RWPE2 (cell line): ENCODE measurements around the gene ADIG.

Experiments
- ATAC-seq: fragments of 200-7000 bp; cut with Tn5 transposase; 3 replicates; pipeline ENCODE4 v1.9.1; 2021; ENCODE audit warnings: low read depth
- DNase-seq: peaks from one replicate; pipeline ENCODE4 v3.0.0-alpha.2; 2020; ENCODE audit warnings: low spot score
- H3K27ac ChIP-seq: fragments of 450-650 bp; 2 replicates; pipeline ENCODE4 v1.5.1; 2017; ENCODE audit warnings: mild to moderate bottlenecking; ENCODE audit not compliant: poor library complexity, severe bottlenecking
- H3K27me3 ChIP-seq: fragments of 250-450 bp; sonication (Bioruptor Pico); 2 replicates; pipeline ENCODE4 v1.5.1; 2021; ENCODE audit warnings: mild to moderate bottlenecking, moderate library complexity; ENCODE audit not compliant: insufficient read depth, poor library complexity, severe bottlenecking
- H3K36me3 ChIP-seq: fragments of 250-450 bp; sonication (Bioruptor Pico); 2 replicates; pipeline ENCODE4 v1.5.1; 2020; ENCODE audit warnings: low read depth, mild to moderate bottlenecking, moderate library complexity
- H3K4me1 ChIP-seq: fragments of 250-450 bp; sonication (Bioruptor Pico); 2 replicates; pipeline ENCODE4 v1.5.1; 2021; ENCODE audit warnings: mild to moderate bottlenecking, moderate library complexity; ENCODE audit not compliant: insufficient read depth, poor library complexity, severe bottlenecking
- H3K4me3 ChIP-seq: fragments of 250-450 bp; sonication (Bioruptor Pico); 2 replicates; pipeline ENCODE4 v1.5.1; 2021; ENCODE audit warnings: mild to moderate bottlenecking, moderate library complexity; ENCODE audit not compliant: severe bottlenecking
- H3K9me3 ChIP-seq: fragments of 250-450 bp; sonication (Bioruptor Pico); 2 replicates; pipeline ENCODE4 v1.5.1; 2021; ENCODE audit warnings: mild to moderate bottlenecking, moderate library complexity; ENCODE audit not compliant: severe bottlenecking
- TF ChIP-seq, protein P1 (sequence below): fragments of 450-650 bp; IDR thresholded peaks from one replicate; pipeline ENCODE4 v1.5.1; 2017; ENCODE audit warnings: mild to moderate bottlenecking, moderate library complexity; ENCODE audit not compliant: poor library complexity, severe bottlenecking

ADIG gene

DNA sequence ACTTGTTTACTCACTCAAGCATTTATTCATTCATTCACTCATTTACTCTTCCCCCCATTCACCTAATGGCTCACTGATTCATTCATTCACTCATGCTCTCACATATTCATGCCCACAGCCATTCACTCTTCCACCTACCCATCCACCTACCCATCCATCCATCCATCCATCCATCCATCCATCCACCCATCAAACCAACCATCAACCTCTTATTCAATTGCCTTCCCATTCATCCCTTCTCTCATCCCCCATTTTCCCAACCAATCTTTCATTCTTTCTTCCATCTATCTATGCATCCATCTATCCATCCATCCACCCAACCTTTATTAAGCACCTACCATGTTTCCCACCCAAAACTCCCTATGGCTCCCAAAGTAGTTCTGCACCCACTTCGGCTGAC lies 19.1 kb downstream of the ADIG start:
- Histone ChIP-seq H3K4me3 (no peak overlapping the region), H3K9me3 (no peaks in the 10 kb centered on the region), H3K36me3 (no peaks in the 10 kb centered on the region), H3K27ac (no peak overlapping the region), H3K27me3 (no peaks in the 10 kb centered on the region), H3K4me1 (peaks cover 42% of the 10 kb centered on the region)
- TF ChIP-seq, protein P1, sequence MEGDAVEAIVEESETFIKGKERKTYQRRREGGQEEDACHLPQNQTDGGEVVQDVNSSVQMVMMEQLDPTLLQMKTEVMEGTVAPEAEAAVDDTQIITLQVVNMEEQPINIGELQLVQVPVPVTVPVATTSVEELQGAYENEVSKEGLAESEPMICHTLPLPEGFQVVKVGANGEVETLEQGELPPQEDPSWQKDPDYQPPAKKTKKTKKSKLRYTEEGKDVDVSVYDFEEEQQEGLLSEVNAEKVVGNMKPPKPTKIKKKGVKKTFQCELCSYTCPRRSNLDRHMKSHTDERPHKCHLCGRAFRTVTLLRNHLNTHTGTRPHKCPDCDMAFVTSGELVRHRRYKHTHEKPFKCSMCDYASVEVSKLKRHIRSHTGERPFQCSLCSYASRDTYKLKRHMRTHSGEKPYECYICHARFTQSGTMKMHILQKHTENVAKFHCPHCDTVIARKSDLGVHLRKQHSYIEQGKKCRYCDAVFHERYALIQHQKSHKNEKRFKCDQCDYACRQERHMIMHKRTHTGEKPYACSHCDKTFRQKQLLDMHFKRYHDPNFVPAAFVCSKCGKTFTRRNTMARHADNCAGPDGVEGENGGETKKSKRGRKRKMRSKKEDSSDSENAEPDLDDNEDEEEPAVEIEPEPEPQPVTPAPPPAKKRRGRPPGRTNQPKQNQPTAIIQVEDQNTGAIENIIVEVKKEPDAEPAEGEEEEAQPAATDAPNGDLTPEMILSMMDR, result no peak
- ATAC-seq (no peak), DNase-seq (no peak)

DNA sequence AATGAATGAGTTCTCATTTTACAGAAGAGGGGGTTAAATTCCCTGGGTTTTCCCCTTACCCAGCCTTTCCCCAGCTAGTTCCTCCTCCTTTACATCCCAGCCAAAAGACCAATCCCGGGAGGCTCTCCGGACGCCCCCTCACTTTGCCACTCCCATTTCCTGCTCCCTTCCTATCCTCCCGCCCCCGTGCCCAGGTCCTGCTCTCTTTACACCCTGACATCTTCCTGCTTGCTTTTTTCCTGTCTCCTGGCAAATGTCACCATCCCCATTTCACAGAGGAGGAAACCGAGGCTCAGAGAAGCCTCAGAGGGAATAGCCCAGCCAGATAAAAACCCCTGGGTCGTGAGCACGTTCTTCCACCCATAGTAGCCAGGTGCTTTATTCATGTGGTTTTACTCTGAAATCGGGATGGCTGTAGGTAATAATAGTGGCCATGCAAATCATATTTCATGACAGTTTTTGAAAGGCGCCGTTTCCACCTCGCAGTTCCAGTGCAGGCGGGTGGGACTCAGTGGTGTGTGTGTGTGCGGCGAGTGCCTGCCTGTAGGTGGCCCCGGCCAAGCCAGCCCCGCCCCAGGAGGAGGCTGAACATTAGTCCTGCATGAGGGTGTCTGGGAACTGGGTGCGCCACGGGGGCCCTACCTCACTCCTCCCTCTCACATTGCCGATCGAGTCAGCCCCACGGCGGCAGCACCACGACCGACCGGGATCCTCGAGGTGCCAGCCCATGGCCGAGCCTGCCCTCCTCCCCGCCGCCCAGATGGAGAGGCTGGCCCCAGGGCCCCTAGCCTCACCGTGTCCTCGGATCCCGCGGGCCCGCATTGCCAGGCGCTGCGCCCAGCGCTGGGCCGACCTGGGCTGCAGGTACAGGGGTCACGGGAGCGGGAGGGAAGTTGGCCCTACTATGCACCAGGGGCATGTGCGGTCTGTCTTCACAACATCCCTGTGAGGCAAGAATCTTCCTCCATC lies 20.5 kb downstream of the ADIG start, which contains the start of gene ARHGAP40:
Gene ARHGAP40, plus strand, starts transcription at position 594 of the 969 bp plus-strand sequence.
- TF ChIP-seq, protein P1, result peak; percentile 46
- H3K36me3 ChIP-seq, result no peaks in the 10 kb centered on the region
- peaks cover 48% of the 10 kb centered on the region for H3K4me1 ChIP-seq
- ATAC-seq, result peak; percentile 24; the same call in 1 of the 3 replicates
- no peaks in the 10 kb centered on the region for H3K9me3 ChIP-seq
- H3K27me3 ChIP-seq, result no peaks in the 10 kb centered on the region
- DNase-seq, result peak; percentile 86
- peak within 1 kb of the TSS; percentile 16 for H3K4me3 ChIP-seq
- no peak within 1 kb of the TSS for H3K27ac ChIP-seq

DNA sequence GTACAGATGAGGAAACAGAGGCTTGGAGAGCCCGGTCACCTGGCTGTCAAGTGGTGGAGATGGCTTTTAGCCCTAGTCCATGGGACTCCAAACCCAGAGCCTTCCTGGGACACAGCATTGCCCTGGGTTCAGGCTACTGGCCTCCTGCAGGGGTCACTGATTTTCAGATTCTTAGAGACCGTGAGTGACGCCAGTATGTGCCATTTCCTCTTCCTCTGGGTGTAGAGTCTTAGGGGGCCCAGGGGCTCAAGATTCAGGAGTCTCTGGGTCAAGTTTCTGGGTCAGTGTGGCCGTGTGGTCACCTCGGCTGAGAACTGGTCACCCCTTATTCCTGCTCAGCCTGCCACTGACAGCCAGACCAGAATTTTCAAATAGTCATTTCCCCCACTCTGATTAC lies 21.2 kb downstream of the ADIG start:
- TF ChIP-seq, protein P1, result peak; percentile 9
- no peaks in the 10 kb centered on the region for H3K36me3 ChIP-seq
- peak overlapping the region; percentile 16 for H3K4me3 ChIP-seq
- H3K27ac ChIP-seq, result no peak overlapping the region
- no peaks in the 10 kb centered on the region for H3K27me3 ChIP-seq
- H3K4me1 ChIP-seq, result peaks cover 48% of the 10 kb centered on the region
- no peaks in the 10 kb centered on the region for H3K9me3 ChIP-seq
- DNase-seq (no peak), ATAC-seq (no peak)

DNA sequence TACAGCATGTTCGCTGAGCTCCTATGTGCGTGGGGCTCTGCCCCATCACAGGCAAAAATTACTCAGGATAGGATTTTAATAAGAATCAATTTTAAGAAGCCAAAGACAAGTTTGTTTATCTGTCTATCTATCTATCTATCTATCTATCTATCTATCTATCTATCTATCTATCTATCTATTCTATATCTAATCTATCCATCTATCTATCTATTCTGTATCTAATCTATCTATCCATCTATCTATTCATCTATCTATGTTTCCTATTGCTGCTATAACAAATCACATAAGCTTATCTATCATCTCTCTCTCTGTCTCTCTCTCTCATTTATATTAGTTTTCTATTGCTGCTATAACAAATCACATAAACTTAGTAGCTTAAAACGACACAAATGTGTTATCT lies 22.3 kb downstream of the ADIG start:
- DNase-seq (no peak), ATAC-seq (no peak)
- no peak overlapping the region for H3K27ac ChIP-seq
- no peaks in the 10 kb centered on the region for H3K27me3 ChIP-seq
- H3K4me1 ChIP-seq, result peaks cover 48% of the 10 kb centered on the region
- no peak overlapping the region for H3K4me3 ChIP-seq
- no peaks in the 10 kb centered on the region for H3K36me3 ChIP-seq
- H3K9me3 ChIP-seq, result no peaks in the 10 kb centered on the region
- TF ChIP-seq, protein P1, result no peak
